Measurements from ENCODE around the gene MNT.

MNT gene

DNA sequence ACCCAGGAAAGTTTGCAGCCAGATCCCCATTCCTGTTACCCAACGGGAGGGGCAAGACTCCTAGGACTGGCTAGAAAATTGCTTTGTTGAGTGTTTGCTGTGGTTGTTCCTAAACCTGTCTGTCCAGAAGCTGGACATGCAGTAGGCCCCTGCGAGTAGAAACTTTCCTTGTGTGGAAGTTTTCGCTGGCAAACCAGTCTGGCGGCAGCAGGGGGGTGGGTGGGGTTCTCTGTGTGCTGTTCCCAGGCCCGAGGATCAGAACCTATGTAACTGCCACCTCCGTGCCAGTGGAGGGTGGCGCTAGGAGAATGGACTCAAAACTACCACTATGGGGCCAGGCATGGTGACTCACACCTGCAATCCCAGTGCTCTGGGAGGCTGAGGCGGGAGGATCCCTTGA, 54.4 kb downstream of the MNT start:
- Histone ChIP-seq H3K4me1 (ENCODE audit: low read length) (no peaks in the 10 kb centered on the region), H4K20me1 (ENCODE audit: insufficient read depth, low read length) (no peaks in the 10 kb centered on the region), H3K9me3 (ENCODE audit: insufficient read depth, low read length) (no peaks in the 10 kb centered on the region), H3K79me2 (ENCODE audit: low read length) (no peaks in the 10 kb centered on the region), H3K27me3 (ENCODE audit: low read depth, low read length) (no peaks in the 10 kb centered on the region), H3K9ac (ENCODE audit: low read length) (no peak overlapping the region), H3K36me3 (replicated peaks; ENCODE audit: low read depth, low read length) (no peaks in the 10 kb centered on the region), H3K27ac (ENCODE audit: low read length) (no peak overlapping the region), H2AFZ (ENCODE audit: low read depth, low read length) (no peak overlapping the region), H3K4me3 (ENCODE audit: low read length) (no peak overlapping the region), H3K4me2 (ENCODE audit: low read length) (no peak overlapping the region)
- no peak for TF ChIP-seq EZH2phosphoT487 (IDR thresholded peaks at IDR 0.05; ENCODE audit: low read depth)
- TF ChIP-seq, protein P1, sequence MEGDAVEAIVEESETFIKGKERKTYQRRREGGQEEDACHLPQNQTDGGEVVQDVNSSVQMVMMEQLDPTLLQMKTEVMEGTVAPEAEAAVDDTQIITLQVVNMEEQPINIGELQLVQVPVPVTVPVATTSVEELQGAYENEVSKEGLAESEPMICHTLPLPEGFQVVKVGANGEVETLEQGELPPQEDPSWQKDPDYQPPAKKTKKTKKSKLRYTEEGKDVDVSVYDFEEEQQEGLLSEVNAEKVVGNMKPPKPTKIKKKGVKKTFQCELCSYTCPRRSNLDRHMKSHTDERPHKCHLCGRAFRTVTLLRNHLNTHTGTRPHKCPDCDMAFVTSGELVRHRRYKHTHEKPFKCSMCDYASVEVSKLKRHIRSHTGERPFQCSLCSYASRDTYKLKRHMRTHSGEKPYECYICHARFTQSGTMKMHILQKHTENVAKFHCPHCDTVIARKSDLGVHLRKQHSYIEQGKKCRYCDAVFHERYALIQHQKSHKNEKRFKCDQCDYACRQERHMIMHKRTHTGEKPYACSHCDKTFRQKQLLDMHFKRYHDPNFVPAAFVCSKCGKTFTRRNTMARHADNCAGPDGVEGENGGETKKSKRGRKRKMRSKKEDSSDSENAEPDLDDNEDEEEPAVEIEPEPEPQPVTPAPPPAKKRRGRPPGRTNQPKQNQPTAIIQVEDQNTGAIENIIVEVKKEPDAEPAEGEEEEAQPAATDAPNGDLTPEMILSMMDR (IDR thresholded peaks at IDR 0.05; ENCODE audit: low read depth, low read length): no peak

DNA sequence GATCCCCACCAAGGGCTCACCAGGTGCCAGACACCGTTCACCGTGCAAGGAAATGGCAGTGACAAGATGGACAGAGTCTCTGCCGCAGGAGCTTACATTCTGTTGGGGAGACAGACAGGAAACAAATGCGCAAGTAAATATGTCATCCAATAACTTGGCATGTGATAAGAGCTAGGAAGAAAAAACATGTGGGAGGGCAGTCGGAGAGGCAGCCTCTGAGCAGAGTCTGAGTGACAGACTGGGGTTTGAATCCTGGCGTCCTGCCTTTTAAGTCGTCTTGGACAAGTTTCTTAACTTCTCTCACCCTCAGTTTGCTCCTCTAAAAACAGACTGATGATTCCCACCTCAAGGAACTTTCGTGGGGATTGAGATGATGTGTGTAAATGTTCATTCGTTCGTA, 56.3 kb downstream of the MNT start:
- no peak overlapping the region for H3K4me3 ChIP-seq (ENCODE audit: low read length)
- H3K79me2 ChIP-seq (ENCODE audit: low read length): no peaks in the 10 kb centered on the region
- no peak overlapping the region for H3K4me2 ChIP-seq (ENCODE audit: low read length)
- H3K4me1 ChIP-seq (ENCODE audit: low read length): no peaks in the 10 kb centered on the region
- TF ChIP-seq EZH2phosphoT487 (IDR thresholded peaks at IDR 0.05; ENCODE audit: low read depth): no peak
- TF ChIP-seq, protein P1 (IDR thresholded peaks at IDR 0.05; ENCODE audit: low read depth, low read length): no peak
- no peaks in the 10 kb centered on the region for H3K27me3 ChIP-seq (ENCODE audit: low read depth, low read length)
- no peaks in the 10 kb centered on the region for H4K20me1 ChIP-seq (ENCODE audit: insufficient read depth, low read length)
- H3K36me3 ChIP-seq (replicated peaks; ENCODE audit: low read depth, low read length): no peaks in the 10 kb centered on the region
- no peaks in the 10 kb centered on the region for H3K9me3 ChIP-seq (ENCODE audit: insufficient read depth, low read length)
- no peak overlapping the region for H3K9ac ChIP-seq (ENCODE audit: low read length)
- H2AFZ ChIP-seq (ENCODE audit: low read depth, low read length): no peak overlapping the region
- H3K27ac ChIP-seq (ENCODE audit: low read length): no peak overlapping the region

DNA sequence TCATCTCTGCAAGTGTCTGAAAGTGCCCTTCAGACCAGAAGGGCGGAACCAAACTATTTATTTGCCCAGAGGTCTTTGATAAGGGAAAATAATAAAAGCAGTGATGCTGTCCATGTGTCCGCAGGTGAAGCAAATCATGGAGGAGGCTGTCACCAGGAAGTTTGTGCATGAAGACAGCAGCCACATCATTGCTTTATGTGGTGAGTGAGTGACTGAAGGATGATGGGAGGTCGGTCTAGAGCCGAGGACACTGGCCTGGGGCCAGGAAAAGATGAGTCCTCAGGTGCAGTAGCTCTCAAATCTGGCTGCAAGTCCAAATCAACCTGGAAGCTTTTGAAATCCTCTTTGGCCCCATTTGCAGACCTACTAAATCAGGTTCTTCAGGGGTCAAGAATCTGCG, 57.4 kb downstream of the MNT start:
- Histone ChIP-seq H3K4me1 (ENCODE audit: low read length) (peaks cover under 1% of the 10 kb centered on the region; the same call in 1 of the 2 replicates), H3K4me3 (ENCODE audit: low read length) (no peak overlapping the region), H3K36me3 (replicated peaks; ENCODE audit: low read depth, low read length) (no peaks in the 10 kb centered on the region), H4K20me1 (ENCODE audit: insufficient read depth, low read length) (no peaks in the 10 kb centered on the region), H3K27me3 (ENCODE audit: low read depth, low read length) (no peaks in the 10 kb centered on the region), H2AFZ (ENCODE audit: low read depth, low read length) (no peak overlapping the region), H3K9ac (ENCODE audit: low read length) (no peak overlapping the region), H3K27ac (ENCODE audit: low read length) (no peak overlapping the region), H3K9me3 (ENCODE audit: insufficient read depth, low read length) (no peaks in the 10 kb centered on the region), H3K79me2 (ENCODE audit: low read length) (no peaks in the 10 kb centered on the region), H3K4me2 (ENCODE audit: low read length) (no peak overlapping the region)
- TF ChIP-seq EZH2phosphoT487 (IDR thresholded peaks at IDR 0.05; ENCODE audit: low read depth): no peak
- TF ChIP-seq, protein P1 (IDR thresholded peaks at IDR 0.05; ENCODE audit: low read depth, low read length): no peak

DNA sequence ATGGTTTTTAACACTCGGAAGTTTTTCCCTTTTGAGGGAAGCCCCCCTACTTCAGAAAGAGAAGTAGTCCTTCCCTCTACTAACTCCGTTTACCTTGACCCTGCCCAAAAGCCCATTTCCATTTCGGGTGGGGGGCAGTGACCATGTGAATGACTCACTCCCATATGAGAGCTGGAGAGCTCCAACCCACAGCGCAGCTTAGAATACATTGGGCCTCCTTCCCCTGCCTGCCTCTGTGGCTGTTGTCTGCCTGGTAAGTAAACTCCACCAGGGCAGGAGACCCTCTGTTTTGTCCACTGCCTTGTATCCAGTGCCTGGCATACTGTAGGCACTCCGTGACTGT, 62.6 kb downstream of the MNT start:
- no peaks in the 10 kb centered on the region for H3K27me3 ChIP-seq (ENCODE audit: low read depth, low read length)
- H2AFZ ChIP-seq (ENCODE audit: low read depth, low read length): peak overlapping the region; percentile 60; the same call in 1 of the 2 replicates
- H3K4me3 ChIP-seq (ENCODE audit: low read length): peak overlapping the region; percentile 91
- peaks cover 12% of the 10 kb centered on the region for H3K4me1 ChIP-seq (ENCODE audit: low read length)
- H3K36me3 ChIP-seq (replicated peaks; ENCODE audit: low read depth, low read length): peaks cover 17% of the 10 kb centered on the region
- H3K79me2 ChIP-seq (ENCODE audit: low read length): peaks cover 36% of the 10 kb centered on the region
- H3K27ac ChIP-seq (ENCODE audit: low read length): no peak overlapping the region
- no peak for TF ChIP-seq EZH2phosphoT487 (IDR thresholded peaks at IDR 0.05; ENCODE audit: low read depth)
- TF ChIP-seq, protein P1 (IDR thresholded peaks at IDR 0.05; ENCODE audit: low read depth, low read length): no peak
- H3K4me2 ChIP-seq (ENCODE audit: low read length): peak overlapping the region; percentile 65
- no peaks in the 10 kb centered on the region for H4K20me1 ChIP-seq (ENCODE audit: insufficient read depth, low read length)
- peak overlapping the region; percentile 91; the same call in 1 of the 2 replicates for H3K9ac ChIP-seq (ENCODE audit: low read length)
- no peaks in the 10 kb centered on the region for H3K9me3 ChIP-seq (ENCODE audit: insufficient read depth, low read length)
